ENCODE measurements around the gene RASA4B.

- TF ChIP-seq POLR2A (IDR thresholded peaks at IDR 0.05; ENCODE audit: low read depth, low read length): no peak
- TF ChIP-seq CTCF (IDR thresholded peaks at IDR 0.05; ENCODE audit: extremely low read depth in 1 of 2, insufficient read depth in 1 of 2, low read depth in 1 of 2, low read length in 2 of 2): no peak
- no peak for TF ChIP-seq GATA2 (IDR thresholded peaks at IDR 0.05; ENCODE audit: insufficient read depth, insufficient read length, low read depth, low read length)
- TF ChIP-seq POLR2AphosphoS5 (IDR thresholded peaks at IDR 0.05; ENCODE audit: insufficient read depth, low read depth, low read length): no peak
- no peak for TF ChIP-seq MAX (IDR thresholded peaks at IDR 0.05; ENCODE audit: insufficient read depth, insufficient read length)
- TF ChIP-seq MYC (IDR thresholded peaks at IDR 0.05; ENCODE audit: low read depth, low read length): no peak
- TF ChIP-seq EZH2 (IDR thresholded peaks at IDR 0.05; ENCODE audit: borderline replicate concordance, low read depth, low read length, severe bottlenecking): no peak
- no peak for TF ChIP-seq FOS (IDR thresholded peaks at IDR 0.05; ENCODE audit: borderline replicate concordance, insufficient read depth, low read length)
- TF ChIP-seq JUN (IDR thresholded peaks at IDR 0.05; ENCODE audit: borderline replicate concordance, insufficient read depth, insufficient read length, low read depth): no peak
These were observed 64.3 kb downstream of the RASA4B start for GRCh38 chr7:102453319-102453718.

Measured in endothelial cell of umbilical vein (primary cell).